ENCODE measurements around the gene PHIP.

PHIP gene

GRCh38 chr6:78954740-78955139 lies 123.3 kb downstream of the PHIP start:
- no peak for DNase-seq (ENCODE audit: low read depth)
- no peak overlapping the region for H3K4me3 ChIP-seq (ENCODE audit: low read length)
- TF ChIP-seq, protein P1, sequence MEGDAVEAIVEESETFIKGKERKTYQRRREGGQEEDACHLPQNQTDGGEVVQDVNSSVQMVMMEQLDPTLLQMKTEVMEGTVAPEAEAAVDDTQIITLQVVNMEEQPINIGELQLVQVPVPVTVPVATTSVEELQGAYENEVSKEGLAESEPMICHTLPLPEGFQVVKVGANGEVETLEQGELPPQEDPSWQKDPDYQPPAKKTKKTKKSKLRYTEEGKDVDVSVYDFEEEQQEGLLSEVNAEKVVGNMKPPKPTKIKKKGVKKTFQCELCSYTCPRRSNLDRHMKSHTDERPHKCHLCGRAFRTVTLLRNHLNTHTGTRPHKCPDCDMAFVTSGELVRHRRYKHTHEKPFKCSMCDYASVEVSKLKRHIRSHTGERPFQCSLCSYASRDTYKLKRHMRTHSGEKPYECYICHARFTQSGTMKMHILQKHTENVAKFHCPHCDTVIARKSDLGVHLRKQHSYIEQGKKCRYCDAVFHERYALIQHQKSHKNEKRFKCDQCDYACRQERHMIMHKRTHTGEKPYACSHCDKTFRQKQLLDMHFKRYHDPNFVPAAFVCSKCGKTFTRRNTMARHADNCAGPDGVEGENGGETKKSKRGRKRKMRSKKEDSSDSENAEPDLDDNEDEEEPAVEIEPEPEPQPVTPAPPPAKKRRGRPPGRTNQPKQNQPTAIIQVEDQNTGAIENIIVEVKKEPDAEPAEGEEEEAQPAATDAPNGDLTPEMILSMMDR (IDR thresholded peaks at IDR 0.05; ENCODE audit: insufficient read depth, low read depth, low read length, missing control alignments): no peak

DNA sequence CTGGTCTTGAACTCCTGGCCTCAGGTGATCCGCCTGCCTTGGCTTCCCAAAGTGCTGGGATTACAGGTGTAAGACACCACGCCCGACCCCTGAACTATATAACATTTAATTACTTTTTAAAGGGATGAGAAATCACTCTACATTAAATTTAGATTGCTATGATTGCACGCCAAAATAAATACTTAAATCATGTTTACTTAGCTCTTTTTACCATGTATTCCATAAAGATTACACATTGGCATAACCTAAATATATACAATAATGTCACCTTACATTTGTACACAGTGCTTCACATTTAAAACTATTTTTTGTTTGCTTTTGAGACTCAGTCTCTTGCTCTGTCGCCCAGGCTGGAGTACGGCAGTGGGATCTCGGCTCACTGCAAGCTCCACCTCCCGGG lies 124.3 kb downstream of the PHIP start:
- H3K4me3 ChIP-seq (ENCODE audit: low read length): no peak overlapping the region
- TF ChIP-seq, protein P1 (IDR thresholded peaks at IDR 0.05; ENCODE audit: insufficient read depth, low read depth, low read length, missing control alignments): no peak
- DNase-seq (ENCODE audit: low read depth): no peak

- TF ChIP-seq, protein P1 (IDR thresholded peaks at IDR 0.05; ENCODE audit: insufficient read depth, low read depth, low read length, missing control alignments): no peak
- no peak for DNase-seq (ENCODE audit: low read depth)
- no peak overlapping the region for H3K4me3 ChIP-seq (ENCODE audit: low read length)
Measured at GRCh38 chr6:78952362-78952761, 125.7 kb downstream of the PHIP start.

GRCh38 chr6:78948785-78949184 lies 129.3 kb downstream of the PHIP start:
- TF ChIP-seq, protein P1 (IDR thresholded peaks at IDR 0.05; ENCODE audit: insufficient read depth, low read depth, low read length, missing control alignments): no peak
- H3K4me3 ChIP-seq (ENCODE audit: low read length): no peak overlapping the region
- DNase-seq (ENCODE audit: low read depth): no peak

DNA sequence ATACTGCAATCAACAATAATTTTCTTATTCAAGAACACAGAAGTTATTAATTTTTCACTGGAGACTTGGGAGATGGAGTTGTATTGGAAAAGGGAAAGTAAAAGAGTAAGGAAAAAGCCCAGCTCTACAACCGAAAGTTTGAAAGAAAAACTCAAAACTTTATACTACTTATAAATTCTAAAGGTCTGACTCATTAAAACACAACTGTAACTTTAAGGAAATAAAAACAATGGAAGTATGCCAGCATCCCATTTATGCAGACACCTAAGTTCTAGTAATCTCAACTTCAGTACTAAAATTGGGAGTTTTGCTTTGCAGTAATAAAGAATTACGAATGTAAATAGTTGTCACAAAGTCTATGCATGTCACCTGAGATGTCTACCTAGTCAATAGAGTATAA lies 130.1 kb downstream of the PHIP start:
- TF ChIP-seq, protein P1 (IDR thresholded peaks at IDR 0.05; ENCODE audit: insufficient read depth, low read depth, low read length, missing control alignments): no peak
- peak; percentile 19 for DNase-seq (ENCODE audit: low read depth)
- no peak overlapping the region for H3K4me3 ChIP-seq (ENCODE audit: low read length)

DNA sequence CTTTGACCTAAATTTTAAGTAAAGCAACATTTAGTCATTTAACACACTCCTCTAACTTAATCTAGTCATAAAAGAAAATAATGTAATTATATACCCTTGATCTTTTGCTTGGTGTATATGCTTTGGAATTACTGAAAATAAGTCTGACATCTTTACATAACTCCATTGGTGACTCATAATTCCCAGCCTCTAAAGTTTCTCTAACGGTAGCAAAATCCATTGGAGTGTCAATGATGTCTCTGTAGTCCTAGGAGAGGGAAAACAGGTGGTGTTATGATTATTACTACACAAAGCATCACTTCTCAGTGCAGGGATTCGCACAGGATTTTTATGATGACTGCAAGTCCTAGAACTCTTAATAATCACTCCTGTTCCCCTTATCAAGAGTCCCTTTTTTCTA lies 130.5 kb downstream of the PHIP start:
- H3K4me3 ChIP-seq (ENCODE audit: low read length): no peak overlapping the region
- TF ChIP-seq, protein P1 (IDR thresholded peaks at IDR 0.05; ENCODE audit: insufficient read depth, low read depth, low read length, missing control alignments): no peak
- no peak for DNase-seq (ENCODE audit: low read depth)

DNA sequence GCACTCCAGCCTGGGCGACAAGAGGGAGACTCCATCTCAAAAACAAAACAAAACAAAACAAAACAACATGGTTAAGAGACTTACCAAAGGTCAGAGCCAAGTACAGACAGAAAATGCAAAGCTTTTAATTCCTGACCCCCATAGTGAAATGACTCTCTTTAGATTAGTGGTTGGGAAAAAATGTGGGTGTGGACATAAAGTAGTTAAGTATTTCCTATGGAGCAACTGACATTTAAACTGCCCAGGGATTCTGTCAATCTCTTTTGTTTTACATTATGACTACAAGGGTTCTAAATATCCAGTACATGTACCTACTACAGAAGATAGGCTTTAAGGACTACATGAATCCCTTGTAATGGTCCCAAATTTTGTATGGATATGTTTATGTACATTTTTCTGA lies 135.6 kb downstream of the PHIP start:
- DNase-seq (ENCODE audit: low read depth): peak; percentile 49
- TF ChIP-seq, protein P1 (IDR thresholded peaks at IDR 0.05; ENCODE audit: insufficient read depth, low read depth, low read length, missing control alignments): no peak
- H3K4me3 ChIP-seq (ENCODE audit: low read length): no peak overlapping the region
